Stimulated activated CD4-positive, alpha-beta T cell treated with anti-CD3 and anti-CD28 coated beads, Interleukin-1b, Interleukin-23, amount 100 ng/mL, for 1 hour (primary cell): ENCODE results near the gene TOP2B.

ENCODE experiments used
- DNase-seq, 2 donors: peaks; one replicate each; pipeline ENCODE4 v3.0.0-alpha.2; 2020; ENCODE audit warnings: low read depth in 2 of 2

TOP2B gene

DNA sequence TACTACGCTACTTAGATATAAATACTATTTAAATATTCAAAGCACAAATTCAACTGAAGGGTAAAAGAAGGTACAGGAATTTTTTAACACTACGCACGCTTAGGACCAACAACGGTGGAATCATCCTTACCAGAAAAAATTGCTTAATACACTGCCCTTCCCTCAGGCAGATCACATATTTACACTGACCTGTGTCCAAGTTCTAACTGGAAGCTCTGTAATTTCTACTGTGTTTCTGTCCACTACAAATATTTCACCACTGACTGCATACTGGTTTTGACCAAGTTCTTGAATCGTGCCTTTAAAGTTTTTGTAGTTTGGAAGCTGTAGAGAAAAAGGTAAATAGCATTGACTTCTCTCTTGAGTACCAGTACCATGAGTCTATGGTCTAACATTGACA, 44.2 kb downstream of the TOP2B start:
- DNase-seq: no peak

DNA sequence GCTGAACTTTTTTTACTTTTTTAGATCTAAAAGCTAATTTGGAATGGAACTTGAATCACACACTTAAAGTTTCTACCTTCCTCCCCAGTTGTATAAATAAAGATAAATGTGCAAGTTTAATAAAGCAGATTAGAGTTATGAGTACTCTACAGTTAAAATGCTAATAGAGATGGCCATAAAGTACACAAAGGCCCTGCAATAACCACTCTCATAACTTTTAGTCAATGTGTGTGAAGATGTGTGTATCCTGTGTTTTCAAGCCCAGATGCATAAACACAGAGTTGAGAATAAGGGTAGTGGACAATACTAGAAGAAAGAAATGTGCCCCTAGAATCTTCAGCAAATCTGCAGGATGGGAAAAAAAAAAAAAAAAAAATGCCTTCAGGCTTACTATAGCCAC, 45.3 kb downstream of the TOP2B start:
- no peak for DNase-seq

DNA sequence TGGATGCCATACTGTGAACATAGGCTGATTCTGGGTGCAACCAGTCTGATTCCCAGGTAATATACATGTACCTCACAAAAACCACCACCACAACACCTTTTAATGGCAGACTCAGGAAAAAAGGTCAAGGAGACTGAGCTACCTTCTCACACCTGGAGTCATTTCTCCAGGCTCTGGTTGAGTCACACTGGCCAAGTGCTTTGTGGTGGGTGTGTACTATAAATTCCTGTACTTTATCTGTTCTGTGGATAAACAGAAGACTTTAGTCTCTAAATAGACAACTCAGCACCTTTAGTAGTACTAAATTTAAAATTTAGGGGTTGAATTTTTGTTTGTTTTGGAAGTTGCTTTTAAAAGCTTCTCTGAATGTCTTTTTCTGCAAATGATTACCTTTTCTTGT, 46.7 kb downstream of the TOP2B start:
- DNase-seq: no peak

DNA sequence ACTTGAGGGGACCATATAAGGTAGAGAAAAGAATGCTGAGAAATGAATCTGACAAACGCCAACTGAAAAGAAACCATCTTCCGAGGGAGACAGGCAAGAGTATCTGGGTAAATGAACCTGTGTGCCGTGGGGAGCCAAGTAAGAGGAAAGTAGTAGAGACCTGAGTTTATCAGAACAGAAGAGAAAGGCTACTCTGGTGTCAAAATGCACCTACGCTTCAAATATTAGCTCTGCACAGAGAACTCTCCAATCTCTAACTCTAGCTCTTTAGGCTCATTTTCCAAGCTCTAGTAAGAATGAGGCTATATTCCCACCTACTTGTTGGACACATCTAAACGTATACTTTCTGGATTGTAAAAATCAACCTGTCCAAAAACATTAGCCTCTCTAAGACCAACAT, 53.5 kb downstream of the TOP2B start:
- no peak for DNase-seq

DNA sequence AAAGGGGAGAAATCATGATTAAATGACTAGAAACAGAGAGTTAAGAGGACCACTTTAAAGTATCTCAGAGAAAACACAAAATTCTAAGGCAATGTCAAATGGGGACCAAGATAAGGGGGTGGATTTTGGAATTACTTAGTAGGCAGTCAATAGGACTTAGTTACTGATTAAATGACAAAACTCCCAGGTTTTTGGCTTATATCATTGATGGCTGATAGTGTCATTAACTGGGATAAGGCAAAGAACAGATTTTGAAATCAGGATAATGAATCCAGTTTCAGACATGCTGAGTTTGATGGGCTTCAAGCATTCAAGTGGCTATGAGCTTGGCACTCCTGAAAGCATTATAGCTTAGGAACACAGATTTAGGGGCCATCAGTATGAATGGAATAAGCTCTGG, 53.9 kb downstream of the TOP2B start:
- no peak for DNase-seq

DNA sequence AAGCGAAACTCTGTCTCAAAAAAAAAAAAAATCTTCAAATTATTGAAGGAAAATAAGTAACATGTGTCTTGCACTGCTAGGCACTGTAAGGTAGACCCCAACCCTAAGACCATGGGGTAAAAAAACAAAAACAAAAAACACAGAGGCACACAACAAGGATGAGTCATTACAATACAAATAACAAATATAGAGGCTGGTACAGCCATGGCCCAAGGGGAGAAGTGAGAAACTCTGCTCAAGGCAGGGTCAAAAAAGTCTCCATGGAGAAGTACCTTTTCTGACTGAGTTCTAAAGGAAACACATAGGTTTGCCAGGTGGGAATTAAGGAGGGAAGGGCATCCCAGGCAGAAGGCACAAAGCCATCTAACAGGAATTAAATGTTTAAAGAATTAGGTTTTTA, 54.5 kb downstream of the TOP2B start:
- no peak for DNase-seq

DNA sequence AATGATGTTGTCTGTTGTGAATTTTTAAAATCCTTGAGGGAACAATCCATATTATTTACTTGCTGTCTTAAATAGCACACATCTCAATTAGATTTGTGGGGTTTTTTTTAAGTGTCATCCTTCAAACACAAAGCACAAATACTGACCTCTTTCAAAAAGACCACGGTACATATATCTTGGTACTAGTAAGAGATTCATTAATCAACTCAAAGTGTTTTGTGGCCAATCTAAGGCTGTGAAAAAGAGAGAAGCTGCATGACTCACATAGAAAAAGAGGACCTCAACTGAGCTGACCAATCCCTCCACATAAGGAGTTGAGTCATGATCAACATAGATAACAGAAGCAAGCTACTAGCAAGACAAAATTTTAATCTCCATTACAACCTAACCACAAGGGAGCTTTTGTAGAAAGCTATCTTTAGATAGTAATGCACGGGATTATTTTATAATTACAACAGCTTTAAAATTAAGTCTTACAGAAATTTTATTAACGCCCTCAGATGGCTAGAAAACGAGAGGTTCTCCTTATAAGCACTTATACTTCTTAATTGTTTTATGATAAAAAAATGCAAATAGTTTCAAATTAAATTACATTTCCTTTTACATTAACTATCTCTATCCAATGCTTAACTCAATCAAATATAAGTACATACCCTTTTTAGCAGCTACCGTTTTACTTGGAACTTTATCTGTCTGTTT, 60.5 kb downstream of the TOP2B start:
- no peak for DNase-seq

DNA sequence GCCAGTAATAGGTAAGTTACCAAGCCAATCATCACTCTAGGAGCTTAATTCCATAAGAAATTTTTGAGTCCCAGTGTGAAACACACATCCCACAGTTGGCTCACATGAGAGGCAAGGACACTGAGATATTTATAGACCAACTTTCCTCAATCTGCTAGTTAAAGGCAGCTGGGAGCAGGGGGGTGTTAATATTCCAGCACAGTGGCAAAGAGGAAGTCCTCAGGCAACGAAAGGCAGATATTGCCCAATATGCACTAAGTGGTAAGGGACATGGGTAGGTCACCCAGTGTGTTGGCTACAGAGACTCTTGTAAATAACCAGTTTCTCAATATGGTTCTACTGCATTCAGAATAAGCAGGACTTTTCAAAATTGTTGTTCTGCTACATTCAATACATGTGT, 61.0 kb downstream of the TOP2B start:
- DNase-seq: no peak

DNA sequence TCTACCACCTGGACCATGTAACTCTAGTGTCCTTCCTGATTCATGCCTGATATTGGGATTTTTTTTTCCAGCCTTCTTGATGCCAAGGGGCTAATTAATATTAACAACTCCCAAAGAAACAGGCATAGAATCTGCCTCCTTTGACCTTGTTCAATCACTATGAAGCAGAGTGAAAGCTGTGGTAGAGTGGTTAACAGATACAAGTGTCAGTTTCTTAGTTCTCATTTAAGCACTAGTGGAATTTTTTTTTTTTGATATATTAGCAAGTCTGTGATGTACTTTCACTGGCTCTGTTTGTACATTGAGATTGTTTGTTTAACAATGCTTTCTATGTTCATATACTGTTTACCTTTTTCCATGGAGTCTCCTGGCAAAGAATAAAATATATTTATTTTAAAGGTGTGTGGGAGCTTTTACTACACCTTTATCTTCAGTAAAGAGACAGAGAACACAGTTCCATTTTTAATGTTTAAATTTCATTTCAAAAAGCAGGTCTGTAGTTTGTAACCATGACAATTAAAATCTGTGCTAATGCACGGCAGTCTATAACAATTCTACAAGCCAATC, 67.1 kb downstream of the TOP2B start:
- DNase-seq: no peak

DNA sequence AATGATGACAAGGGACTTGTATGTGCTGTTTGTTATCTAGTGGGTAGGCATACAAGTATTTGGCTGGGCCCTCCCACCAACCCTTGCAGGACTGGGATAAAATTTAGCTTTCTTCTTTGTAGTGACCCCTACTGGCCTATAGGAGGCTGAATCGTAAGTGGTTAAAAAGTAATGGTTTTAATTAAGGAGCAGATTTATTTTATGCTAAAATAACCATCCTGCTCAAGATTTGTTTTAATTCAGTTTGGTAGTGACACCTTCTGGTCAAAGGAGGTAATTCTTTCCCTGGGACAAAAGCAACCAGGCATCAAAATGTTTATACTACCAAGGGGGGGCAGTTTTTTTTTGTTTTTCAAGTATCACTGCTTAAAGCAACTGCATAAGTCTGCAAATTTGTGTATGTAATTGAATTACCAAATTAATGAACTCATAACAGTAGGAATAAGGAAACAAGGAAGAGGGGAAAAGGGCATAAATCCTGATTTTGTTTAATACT, 70.7 kb downstream of the TOP2B start:
- DNase-seq: no peak

DNA sequence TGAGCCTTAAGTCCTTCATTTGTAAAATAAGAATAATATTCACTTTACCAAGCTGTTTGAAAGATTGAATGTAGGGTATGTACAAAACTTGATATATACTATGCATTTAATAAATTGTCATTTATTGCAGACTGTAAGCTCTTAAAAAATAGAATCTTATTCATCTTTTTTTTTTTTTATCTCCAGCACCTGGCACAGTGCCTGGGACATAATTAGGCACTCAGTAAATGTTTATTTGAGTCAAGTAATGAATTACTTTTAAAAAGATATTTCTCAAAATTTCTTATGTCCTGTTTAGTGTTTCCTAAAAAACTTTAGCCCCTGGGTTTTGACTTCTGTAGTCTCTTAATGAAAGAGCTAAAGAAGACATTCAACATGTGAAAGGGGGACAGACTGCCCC, 71.7 kb downstream of the TOP2B start:
- DNase-seq: no peak

DNA sequence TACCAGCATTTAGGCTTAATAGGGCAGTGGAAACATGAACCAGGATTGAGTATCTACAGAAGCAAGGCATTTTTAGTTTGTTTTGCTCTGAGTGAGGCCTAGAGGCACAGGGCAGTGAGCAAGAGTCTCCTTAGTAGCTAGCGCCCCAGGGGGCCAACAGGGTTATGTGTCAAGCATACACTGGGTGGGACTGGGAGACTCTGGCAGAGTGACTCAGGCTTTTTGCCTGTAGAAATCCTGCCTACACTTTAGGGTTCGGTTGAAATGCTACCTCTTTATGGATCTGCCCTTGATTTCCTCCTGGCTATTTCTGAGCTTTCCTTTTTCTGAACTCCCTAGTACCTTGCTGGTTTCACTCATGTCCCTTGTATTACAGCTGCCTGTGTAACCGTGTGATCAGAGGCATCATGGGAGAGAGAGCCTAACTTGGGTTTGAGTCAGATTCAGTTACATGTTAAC, 72.2 kb downstream of the TOP2B start:
- no peak for DNase-seq

DNA sequence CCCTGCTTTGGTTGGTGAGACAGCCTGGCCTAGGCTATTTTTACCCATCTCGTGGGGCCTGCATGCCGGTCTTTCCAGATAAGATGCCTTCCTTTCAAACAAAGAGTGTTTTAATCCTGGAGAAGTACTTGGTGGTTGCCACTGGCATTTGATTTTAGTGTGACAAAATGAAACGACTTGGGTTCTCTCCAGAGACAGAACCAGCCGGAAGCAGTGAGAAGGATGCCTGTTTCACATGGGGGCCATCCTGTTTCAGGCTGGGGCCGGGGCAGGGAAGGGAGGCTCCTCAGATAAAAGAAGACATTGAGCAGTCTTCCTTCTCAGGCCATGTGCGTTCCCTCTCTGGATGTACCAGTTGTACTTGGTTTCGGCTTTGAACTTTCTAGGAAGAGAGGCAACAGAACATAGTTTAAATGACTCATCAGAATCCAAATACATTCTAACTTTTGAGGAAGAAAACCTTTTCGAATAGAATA, 74.9 kb downstream of the TOP2B start:
- DNase-seq: no peak

DNA sequence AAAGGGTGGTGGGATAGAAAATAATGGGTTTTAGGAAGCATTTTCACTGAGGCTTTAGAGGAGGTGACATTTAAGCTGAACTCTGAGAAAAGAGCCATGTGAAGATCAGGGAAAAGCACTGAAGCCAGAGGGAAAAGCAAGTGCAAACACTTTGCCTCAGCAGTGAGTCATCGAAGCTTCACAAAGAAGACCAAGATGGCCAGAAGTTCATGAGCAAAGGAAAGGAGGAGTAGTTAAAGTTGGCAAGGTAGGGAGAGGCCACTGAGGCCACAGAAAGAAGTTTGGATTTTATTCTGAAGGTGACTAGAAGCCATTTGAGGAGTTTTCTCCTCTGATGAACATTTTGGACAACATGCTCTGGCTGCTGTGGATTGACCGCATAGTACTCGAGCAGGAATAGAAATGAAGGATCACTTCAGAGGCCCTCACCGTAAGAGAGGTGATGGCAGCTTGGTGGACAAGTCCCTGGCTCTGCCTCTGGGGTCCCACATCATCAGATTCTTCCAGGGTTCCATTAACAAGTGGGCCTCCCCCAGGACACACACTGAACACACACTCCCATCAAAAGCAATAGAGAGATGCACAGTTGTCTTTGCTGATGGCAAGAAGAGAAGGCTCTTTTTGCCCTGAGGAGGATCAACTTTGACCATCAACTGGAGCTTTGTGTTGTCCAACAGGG, 75.5 kb downstream of the TOP2B start:
- DNase-seq: no peak

DNA sequence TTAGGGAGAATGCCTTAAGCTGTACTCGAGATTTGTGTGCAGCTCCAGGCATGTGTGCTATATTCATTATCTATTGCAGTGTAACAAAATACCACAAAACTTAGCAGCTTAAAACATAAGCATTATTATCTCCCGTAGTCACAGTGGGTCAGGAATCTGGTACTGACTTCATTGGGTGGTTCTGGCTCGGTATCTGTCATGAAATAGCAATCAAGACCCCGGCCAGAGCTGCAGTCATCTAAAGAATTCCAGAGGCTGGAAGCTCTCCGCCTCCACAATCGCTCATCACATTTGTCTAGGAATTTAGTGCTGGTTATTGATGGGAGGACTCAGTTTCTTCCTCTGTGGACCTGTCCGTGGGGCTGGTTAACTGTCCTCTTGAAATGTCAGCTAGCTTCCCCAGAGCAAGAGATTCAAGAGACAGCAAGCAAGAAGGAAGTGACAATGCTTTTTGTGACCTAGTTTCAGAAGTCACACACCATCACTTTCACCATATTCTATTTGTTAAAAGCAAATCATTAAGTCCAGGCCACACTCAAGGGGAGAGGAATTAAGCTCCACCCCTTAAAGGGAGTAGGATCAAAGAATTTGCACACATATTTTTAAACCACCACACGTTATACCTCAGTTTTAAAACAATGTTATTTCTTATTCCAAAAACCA, 76.1 kb downstream of the TOP2B start:
- DNase-seq: no peak

DNA sequence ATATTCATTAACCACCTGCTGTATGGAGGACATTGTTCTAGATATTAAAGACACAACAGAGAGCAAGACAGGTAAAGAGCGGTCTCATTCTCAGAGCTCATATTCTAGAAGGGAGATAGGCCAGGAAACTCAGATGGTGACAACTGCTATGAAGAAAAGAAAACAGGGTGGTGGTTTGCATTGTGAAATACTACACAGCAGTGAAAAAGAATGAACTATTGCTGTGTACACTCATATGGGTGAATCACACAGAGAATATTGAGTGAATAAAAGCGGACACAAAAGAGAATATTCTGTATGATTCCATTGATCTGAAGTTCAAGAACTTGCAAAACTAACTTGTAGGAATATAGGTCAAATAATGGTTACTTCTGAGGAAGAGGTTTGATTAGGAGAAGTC, 76.7 kb downstream of the TOP2B start:
- DNase-seq: no peak

DNA sequence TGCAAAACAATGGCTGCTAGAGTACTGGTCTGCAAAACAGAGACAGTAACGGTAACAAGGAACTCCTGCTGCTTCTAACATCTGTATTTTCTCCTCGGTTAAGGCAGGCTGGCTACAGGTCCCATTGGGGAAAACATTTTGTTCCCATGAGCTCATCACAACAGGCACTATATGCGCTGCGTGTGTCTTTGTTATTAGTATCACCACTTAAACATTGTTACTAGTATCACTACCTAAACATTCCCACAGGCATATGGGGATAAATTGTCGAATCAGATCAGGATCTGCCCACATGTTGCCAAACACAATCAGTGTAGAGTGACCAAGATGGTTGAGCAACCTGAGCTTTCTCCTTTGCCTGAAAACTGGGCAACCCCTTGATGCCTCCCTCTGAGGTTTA, 77.2 kb downstream of the TOP2B start:
- DNase-seq: no peak

DNA sequence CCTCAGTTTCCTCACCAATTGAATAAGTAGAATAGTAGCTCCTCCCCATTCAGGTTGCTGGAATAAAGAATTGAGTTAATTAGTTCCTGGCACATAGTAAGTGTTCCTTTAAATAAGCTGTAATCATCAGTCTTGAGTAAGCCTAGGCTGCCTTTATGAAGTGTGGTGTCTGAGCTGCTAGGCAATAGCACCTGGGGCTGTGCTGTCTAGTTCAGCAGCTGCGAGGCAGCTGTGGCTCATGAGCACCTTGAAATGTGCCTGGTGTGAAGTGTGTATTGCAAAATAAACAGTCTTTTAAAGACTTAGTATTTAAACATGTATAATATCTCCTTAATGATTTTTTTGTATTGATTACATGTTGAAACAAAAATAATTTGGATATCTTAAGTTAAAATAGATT, 77.6 kb downstream of the TOP2B start:
- DNase-seq: no peak

DNA sequence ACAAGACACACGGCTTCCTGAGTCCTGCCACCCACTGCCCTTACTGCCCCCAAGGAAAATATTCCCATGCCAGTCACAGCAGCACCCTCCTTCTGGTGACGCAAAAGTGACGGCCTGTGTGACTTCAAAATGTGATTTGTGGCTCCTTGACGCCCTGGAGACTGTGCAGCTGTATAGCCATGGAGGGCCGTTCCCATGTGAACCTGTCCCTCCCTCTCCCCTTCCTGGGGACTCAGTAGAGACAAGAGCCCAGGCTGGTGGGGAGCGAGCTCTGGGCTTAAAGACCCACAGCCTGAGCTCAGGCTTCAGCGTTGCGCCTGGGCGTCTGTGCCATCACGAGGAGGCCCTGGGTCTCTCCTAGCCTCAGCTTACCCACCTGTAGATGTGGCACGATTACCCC, 78.2 kb downstream of the TOP2B start:
- no peak for DNase-seq

DNA sequence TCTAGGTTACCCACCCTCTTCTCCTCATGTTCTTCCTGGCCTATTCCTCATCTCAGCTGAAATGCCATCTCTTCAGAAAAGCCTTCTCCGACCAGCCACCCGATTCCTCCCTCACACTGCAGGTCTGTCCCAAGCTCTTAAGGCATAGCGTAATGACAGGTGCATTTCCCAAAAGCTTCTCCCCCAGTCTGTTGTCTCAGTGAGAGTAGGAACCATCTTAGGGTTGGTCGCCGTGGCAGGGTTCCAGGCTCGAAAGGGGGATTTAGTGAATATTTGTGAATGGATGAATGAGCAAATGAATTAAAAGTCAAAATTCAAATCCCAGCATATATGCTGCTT, 78.6 kb downstream of the TOP2B start:
- DNase-seq: no peak

DNA sequence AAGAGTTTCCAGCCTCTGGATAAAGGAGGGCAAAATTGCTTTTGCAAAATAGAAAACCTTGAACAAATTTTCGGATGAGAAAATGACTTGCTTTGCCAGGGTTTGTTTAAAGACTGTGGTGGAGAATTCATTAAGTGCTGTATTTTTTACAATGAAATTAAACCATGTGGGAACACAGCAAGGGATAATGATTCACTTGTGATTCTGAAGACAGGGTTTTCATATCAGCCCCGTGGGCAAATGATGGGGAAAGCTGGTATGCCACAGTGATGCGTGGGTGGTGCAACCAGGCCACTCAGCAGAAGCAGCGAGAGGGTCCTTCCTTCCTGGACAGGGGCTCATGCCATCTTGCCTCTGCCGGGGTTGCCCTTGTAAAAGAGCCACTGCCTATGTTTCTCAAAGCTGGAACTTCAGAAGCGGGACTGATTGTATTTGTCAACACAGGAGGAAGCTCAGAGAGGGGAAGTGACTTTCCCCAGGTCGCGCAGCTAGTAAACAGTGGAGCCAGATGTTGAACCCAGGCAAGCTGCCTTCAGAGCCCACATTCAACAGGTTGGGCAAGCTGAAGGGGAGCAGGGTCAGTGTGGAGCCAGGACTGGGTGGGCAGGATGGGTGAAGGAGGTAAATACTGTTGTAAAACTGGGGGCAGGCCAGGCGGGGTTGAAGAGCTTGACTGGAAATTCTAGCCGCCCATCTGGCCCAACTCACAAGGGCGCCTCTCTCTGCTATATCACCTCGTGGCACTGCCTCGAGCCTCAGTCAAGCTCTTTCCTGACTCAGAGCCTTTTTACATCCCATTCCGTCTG, 79.1 kb downstream of the TOP2B start:
- DNase-seq: no peak
